Measurements from ENCODE around the gene ZMIZ2. TPM values are rescaled to one million over a fixed set of nuclear protein-coding genes. Genes with fewer than 3 reads are reported as not detected.

ZMIZ2 gene
- total and polyA plus RNA-seq, 2 of the 8 experiments (the other 6 are each of a cell fraction or from before 2014, with no cell fraction given) = 24.4 to 66.4 TPM

DNA sequence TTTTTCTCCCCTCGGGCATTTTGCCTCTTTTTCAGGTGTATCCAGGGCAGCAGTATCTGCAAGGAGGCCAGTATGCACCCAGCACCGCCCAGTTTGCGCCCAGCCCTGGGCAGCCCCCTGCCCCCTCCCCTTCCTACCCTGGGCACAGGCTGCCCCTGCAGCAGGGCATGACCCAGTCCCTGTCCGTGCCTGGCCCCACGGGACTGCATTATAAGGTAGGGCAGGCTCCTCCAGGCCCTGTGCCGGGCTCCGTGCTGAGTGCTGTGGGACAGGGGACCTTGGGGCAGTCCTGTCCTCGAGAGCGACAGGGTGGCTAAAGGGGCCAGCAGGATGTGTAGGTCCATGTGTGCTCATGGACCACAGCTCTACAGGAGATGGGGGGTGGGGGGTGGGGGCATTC, 10.6 kb downstream of the ZMIZ2 start:
- no peak overlapping the region for H3K4me2 ChIP-seq (ENCODE audit: insufficient read depth in 1 of 2, low read depth in 2 of 2, low read length in 2 of 2)
- no peak overlapping the region for H3K4ac ChIP-seq (replicated peaks; ENCODE audit: insufficient read length, low read depth, low read length)
- H4K5ac ChIP-seq (ENCODE audit: insufficient read length, low read depth, low read length) = no peak overlapping the region
- no peak overlapping the region for H3K9ac ChIP-seq (replicated peaks in 1 of 4; ENCODE audit: extremely low read depth in 1 of 4, low read depth in 3 of 4, low read length in 3 of 4)
- no peaks in the 10 kb centered on the region for H3K9me3 ChIP-seq (ENCODE audit: insufficient read depth in 2 of 2, low read depth in 1 of 2, low read length in 1 of 2)
- H4K91ac ChIP-seq (replicated peaks; ENCODE audit: insufficient read length, low read length) = no peak overlapping the region
- no peak overlapping the region for H2BK12ac ChIP-seq (ENCODE audit: low read depth, low read length)
- FAIRE-seq (no peak), DNase-seq (ENCODE audit: low read depth in 1 of 2, low spot score in 2 of 2) (no peak)
- H3K14ac ChIP-seq (ENCODE audit: insufficient read length) = no peak overlapping the region
- H2AK5ac ChIP-seq (ENCODE audit: low read depth, low read length) = no peak overlapping the region
- H2BK15ac ChIP-seq (ENCODE audit: low read length) = no peak overlapping the region
- no peak overlapping the region for H3K56ac ChIP-seq (replicated peaks; ENCODE audit: insufficient read length, low read depth, low read length)
- H3K4me3 ChIP-seq (ENCODE audit: extremely low read depth in 1 of 4, insufficient read depth in 2 of 4, low read depth in 3 of 4, low read length in 4 of 4) = no peak overlapping the region
- 93% methylated on average over 9 of the region's 9 CpGs; no CpG with 5 or more reads in 1 of the 2 experiments for WGBS, 2 experiments (ENCODE audit: extremely low coverage in 1 of 2, insufficient coverage in 1 of 2, insufficient read length in 1 of 2, insufficient replicate concordance in 2 of 2, low coverage in 1 of 2, low lambda C conversion rate in 2 of 2, missing lambda C conversion rate in 1 of 2)
- H3K23ac ChIP-seq (ENCODE audit: insufficient read length) = no peak overlapping the region
- peaks cover 3% of the 10 kb centered on the region; the same call in 1 of the 2 replicates for H3K79me1 ChIP-seq (ENCODE audit: low read depth, low read length)
- H4K20me1 ChIP-seq (replicated peaks in 1 of 2; ENCODE audit: control insufficient read depth in 1 of 2, insufficient read depth in 2 of 2, low read length in 2 of 2) = peaks cover 7 to 26% of the 10 kb centered on the region in 2 experiments
- no peak overlapping the region for H4K8ac ChIP-seq (ENCODE audit: extremely low read depth, insufficient read depth, low read length)
- no peak overlapping the region for H2BK5ac ChIP-seq (ENCODE audit: low read depth, low read length)
- H2BK20ac ChIP-seq (ENCODE audit: low read length) = no peak overlapping the region
- no peaks in the 10 kb centered on the region for H3K23me2 ChIP-seq (ENCODE audit: low read depth, low read length)
- peaks cover 0 to 12% of the 10 kb centered on the region in 2 experiments; a peak in 2 of 4 replicates for H3K79me2 ChIP-seq (ENCODE audit: control insufficient read depth in 1 of 2, insufficient read depth in 2 of 2, low read length in 2 of 2)
- H3K36me3 ChIP-seq (ENCODE audit: control insufficient read depth in 2 of 4, insufficient read depth in 4 of 4, low read length in 3 of 4) = peaks cover 10 to 60% (median 20%) of the 10 kb centered on the region in 4 experiments
- ChIA-PET POLR2A (ENCODE audit: partially characterized antibody) (interaction anchor here (0.6 to 2.1 kb wide), 3 partner anchors 9 to 521 kb away, joined by 3 to 7 read pairs (median 4); no protein-coding TSS in a partner anchor), CTCF (ENCODE audit: partially characterized antibody) (interaction anchor here (0.7 kb wide), 1 partner anchor 213 kb away, joined by 4 read pairs; no protein-coding TSS in a partner anchor)
- no peaks in the 10 kb centered on the region for H3K4me1 ChIP-seq (replicated peaks in 1 of 4; ENCODE audit: control insufficient read depth in 3 of 4, insufficient read depth in 4 of 4, low read length in 3 of 4)
- no peaks in the 10 kb centered on the region; a peak in 1 of 7 replicates for H3K27me3 ChIP-seq (replicated peaks in 1 of 4; ENCODE audit: control insufficient read depth in 3 of 4, extremely low read depth in 1 of 4, insufficient read depth in 3 of 4, low read length in 3 of 4)
- no peak overlapping the region for H3K18ac ChIP-seq (ENCODE audit: extremely low read depth, low read length)
- H2AFZ ChIP-seq (ENCODE audit: low read length) = no peak overlapping the region
- no peak overlapping the region for H2BK120ac ChIP-seq (replicated peaks; ENCODE audit: low read depth, low read length)
- H3K27ac ChIP-seq (ENCODE audit: low read depth, low read length) = no peak overlapping the region
- TF ChIP-seq SAP30 (IDR thresholded peaks at IDR 0.05; ENCODE audit: insufficient read depth, insufficient replicate concordance, low read length) (no peak), GABPA (IDR thresholded peaks at IDR 0.05; ENCODE audit: borderline replicate concordance, insufficient read depth, low read length) (no peak), BRCA1 (IDR thresholded peaks at IDR 0.05; ENCODE audit: low read depth, low read length) (no peak), HDAC6 (IDR thresholded peaks at IDR 0.05; ENCODE audit: low read depth, low read length) (no peak), CBX8 (IDR thresholded peaks at IDR 0.05; ENCODE audit: borderline replicate concordance, low read depth, low read length) (no peak), CEBPB (IDR thresholded peaks at IDR 0.05; ENCODE audit: low read depth, low read length) (no peak), TBP (IDR thresholded peaks at IDR 0.05; ENCODE audit: low read depth, low read length) (no peak), RBBP5 (IDR thresholded peaks at IDR 0.05; ENCODE audit: borderline replicate concordance, low read depth, low read length) (no peak), POLR2A (IDR thresholded peaks at IDR 0.05; ENCODE audit: control extremely low read depth in 1 of 2, low read depth in 2 of 2, low read length in 2 of 2) (no peak), SIN3A (conservative IDR thresholded peaks at IDR 0.05 in 1 of 2, IDR thresholded peaks at IDR 0.05 in 1 of 2; ENCODE audit: low read depth in 1 of 2, low read length in 2 of 2) (no peak), BACH1 (IDR thresholded peaks at IDR 0.05; ENCODE audit: low read length) (no peak), KDM5A (IDR thresholded peaks at IDR 0.05; ENCODE audit: low read length) (no peak), HDAC2 (IDR thresholded peaks at IDR 0.05; ENCODE audit: borderline replicate concordance in 1 of 2, low read depth in 2 of 2, low read length in 2 of 2) (no peak)

Measured in H1 (cell line).